ENCODE results near the gene ARHGAP31.

The ARHGAP31 gene

GRCh38 chr3:119395923-119396358 is 101.8 kb downstream of the ARHGAP31 start:
- DNase-seq (ENCODE audit: low read depth in 3 of 3), result no peak

- no peak for DNase-seq (ENCODE audit: low read depth in 3 of 3)
Observed at GRCh38 chr3:119396870-119397269, 102.7 kb downstream of the ARHGAP31 start.

- DNase-seq (ENCODE audit: low read depth in 3 of 3), result no peak
Observed at GRCh38 chr3:119400466-119400865, 106.3 kb downstream of the ARHGAP31 start.

GRCh38 chr3:119401069-119401468 is 106.9 kb downstream of the ARHGAP31 start:
- no peak for DNase-seq (ENCODE audit: low read depth in 3 of 3)

- no peak for DNase-seq (ENCODE audit: low read depth in 3 of 3)
Observed at GRCh38 chr3:119401503-119402440, 107.6 kb downstream of the ARHGAP31 start.

GRCh38 chr3:119402791-119403190 is 108.6 kb downstream of the ARHGAP31 start:
- DNase-seq (ENCODE audit: low read depth in 3 of 3), result no peak

- DNase-seq (ENCODE audit: low read depth in 3 of 3), result no peak
Observed at GRCh38 chr3:119403201-119403600, 109.0 kb downstream of the ARHGAP31 start.

- no peak for DNase-seq (ENCODE audit: low read depth in 3 of 3)
Observed at GRCh38 chr3:119405315-119405714, 111.1 kb downstream of the ARHGAP31 start.

- no peak for DNase-seq (ENCODE audit: low read depth in 3 of 3)
Observed at GRCh38 chr3:119408243-119408950, 114.2 kb downstream of the ARHGAP31 start.

- DNase-seq (ENCODE audit: low read depth in 3 of 3), result no peak
Observed at GRCh38 chr3:119409844-119410243, 115.7 kb downstream of the ARHGAP31 start.

- no peak for DNase-seq (ENCODE audit: low read depth in 3 of 3)
Observed at GRCh38 chr3:119413603-119414280, 119.6 kb downstream of the ARHGAP31 start.

GRCh38 chr3:119416873-119417272 is 122.7 kb downstream of the ARHGAP31 start:
- DNase-seq (ENCODE audit: low read depth in 3 of 3), result no peak

- DNase-seq (ENCODE audit: low read depth in 3 of 3), result no peak
Observed at GRCh38 chr3:119417771-119418512, 123.8 kb downstream of the ARHGAP31 start.

GRCh38 chr3:119418641-119419040 is 124.5 kb downstream of the ARHGAP31 start:
- DNase-seq (ENCODE audit: low read depth in 3 of 3), result no peak

- no peak for DNase-seq (ENCODE audit: low read depth in 3 of 3)
Observed at GRCh38 chr3:119420196-119420595, 126.0 kb downstream of the ARHGAP31 start.

GRCh38 chr3:119427669-119428068 is 133.5 kb downstream of the ARHGAP31 start:
- DNase-seq (ENCODE audit: low read depth in 3 of 3), result no peak

- DNase-seq (ENCODE audit: low read depth in 3 of 3), result no peak
Observed at GRCh38 chr3:119428538-119428937, 134.4 kb downstream of the ARHGAP31 start.

- DNase-seq (ENCODE audit: low read depth in 3 of 3), result no peak
Observed at GRCh38 chr3:119433613-119434325, 139.6 kb downstream of the ARHGAP31 start.

GRCh38 chr3:119434703-119435102 is 140.5 kb downstream of the ARHGAP31 start:
- no peak for DNase-seq (ENCODE audit: low read depth in 3 of 3)

GRCh38 chr3:119436977-119437376 is 142.8 kb downstream of the ARHGAP31 start:
- no peak for DNase-seq (ENCODE audit: low read depth in 3 of 3)

Measured in stimulated activated CD4-positive, alpha-beta T cell treated with anti-CD3 and anti-CD28 coated beads, TNF-alpha, amount 100 ng/mL, for 4 hours (primary cell).